Esophagus squamous epithelium (tissue), 4 donors: Measurements from ENCODE around the gene PEX11A.

Experiments used
- POLR2A ChIP-seq, 4 donors: fragments of 450-650 bp; IDR thresholded peaks; one replicate each; pipeline ENCODE4 v1.6.1; 2017; ENCODE audit warnings: antibody characterized with exemption in 4 of 4, mild to moderate bottlenecking in 4 of 4, moderate library complexity in 3 of 4
- TF ChIP-seq, protein P1 (sequence below), 6 experiments: fragments of 450-650 bp in 4 of 6; fragments of 200-600 bp in 2 of 6; sonication (generic) in 2 of 6; IDR thresholded peaks; one replicate each; pipeline ENCODE4 v1.5.1; 2016 to 2019; ENCODE audit warnings: antibody characterized with exemption in 6 of 6, mild to moderate bottlenecking in 4 of 6, moderate library complexity in 4 of 6

GRCh38 chr15:89725064-89725463 lies 34.5 kb upstream of the PEX11A start:
- TF ChIP-seq, protein P1, sequence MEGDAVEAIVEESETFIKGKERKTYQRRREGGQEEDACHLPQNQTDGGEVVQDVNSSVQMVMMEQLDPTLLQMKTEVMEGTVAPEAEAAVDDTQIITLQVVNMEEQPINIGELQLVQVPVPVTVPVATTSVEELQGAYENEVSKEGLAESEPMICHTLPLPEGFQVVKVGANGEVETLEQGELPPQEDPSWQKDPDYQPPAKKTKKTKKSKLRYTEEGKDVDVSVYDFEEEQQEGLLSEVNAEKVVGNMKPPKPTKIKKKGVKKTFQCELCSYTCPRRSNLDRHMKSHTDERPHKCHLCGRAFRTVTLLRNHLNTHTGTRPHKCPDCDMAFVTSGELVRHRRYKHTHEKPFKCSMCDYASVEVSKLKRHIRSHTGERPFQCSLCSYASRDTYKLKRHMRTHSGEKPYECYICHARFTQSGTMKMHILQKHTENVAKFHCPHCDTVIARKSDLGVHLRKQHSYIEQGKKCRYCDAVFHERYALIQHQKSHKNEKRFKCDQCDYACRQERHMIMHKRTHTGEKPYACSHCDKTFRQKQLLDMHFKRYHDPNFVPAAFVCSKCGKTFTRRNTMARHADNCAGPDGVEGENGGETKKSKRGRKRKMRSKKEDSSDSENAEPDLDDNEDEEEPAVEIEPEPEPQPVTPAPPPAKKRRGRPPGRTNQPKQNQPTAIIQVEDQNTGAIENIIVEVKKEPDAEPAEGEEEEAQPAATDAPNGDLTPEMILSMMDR (IDR thresholded peaks at IDR 0.05): no peak
- TF ChIP-seq POLR2A (IDR thresholded peaks at IDR 0.05): no peak
